Measurements from ENCODE around the gene C17orf50. TPM values are rescaled to one million over a fixed set of nuclear protein-coding genes. Genes with fewer than 3 reads are reported as not detected.
"Not testable (repeated sequence)": the region's sequence is repeated elsewhere in the genome, so short reads cannot be mapped to it uniquely, and the experiment has no call there.

The C17orf50 gene
- total RNA-seq, 1 donor from 2014 or later, result not detected

GRCh38 chr17:35734396-35734795, 26.3 kb upstream of the C17orf50 start:
- DNase-seq (ENCODE audit: low spot score), result no peak

GRCh38 chr17:35735036-35735805, 25.5 kb upstream of the C17orf50 start:
- no peak for DNase-seq (ENCODE audit: low spot score)

- no peak for DNase-seq (ENCODE audit: low spot score)
These were observed 24.5 kb upstream of the C17orf50 start for GRCh38 chr17:35736236-35736635.

GRCh38 chr17:35738519-35739133, 22.1 kb upstream of the C17orf50 start:
- DNase-seq (ENCODE audit: low spot score), result no peak

GRCh38 chr17:35740216-35740615, 20.5 kb upstream of the C17orf50 start:
- no peak for DNase-seq (ENCODE audit: low spot score)

GRCh38 chr17:35740997-35741931, 19.4 kb upstream of the C17orf50 start:
- no peak for DNase-seq (ENCODE audit: low spot score)

GRCh38 chr17:35742496-35742895, 18.2 kb upstream of the C17orf50 start:
- no peak for DNase-seq (ENCODE audit: low spot score)

GRCh38 chr17:35742896-35743477, 17.7 kb upstream of the C17orf50 start:
- no peak for DNase-seq (ENCODE audit: low spot score)

- peak; percentile 48 for DNase-seq (ENCODE audit: low spot score)
These were observed 16.9 kb upstream of the C17orf50 start for GRCh38 chr17:35743626-35744328.

GRCh38 chr17:35744830-35745229, 15.9 kb upstream of the C17orf50 start:
- DNase-seq (ENCODE audit: low spot score), result no peak

GRCh38 chr17:35745246-35745645, 15.4 kb upstream of the C17orf50 start:
- no peak for DNase-seq (ENCODE audit: low spot score)

- DNase-seq (ENCODE audit: low spot score), result no peak
These were observed 14.9 kb upstream of the C17orf50 start for GRCh38 chr17:35745749-35746320.

GRCh38 chr17:35747540-35748017, 13.1 kb upstream of the C17orf50 start:
- DNase-seq (ENCODE audit: low spot score), result peak; percentile 72

GRCh38 chr17:35748341-35748841, 12.3 kb upstream of the C17orf50 start:
- no peak for DNase-seq (ENCODE audit: low spot score)

GRCh38 chr17:35748979-35749378, 11.7 kb upstream of the C17orf50 start:
- no peak for DNase-seq (ENCODE audit: low spot score)

- DNase-seq (ENCODE audit: low spot score), result peak; percentile 35
These were observed 10.9 kb upstream of the C17orf50 start for GRCh38 chr17:35749560-35750412.

- no peak for DNase-seq (ENCODE audit: low spot score)
These were observed 9.9 kb upstream of the C17orf50 start for GRCh38 chr17:35750526-35751395.

- not testable (repeated sequence) for DNase-seq (ENCODE audit: low spot score)
These were observed 9.1 kb upstream of the C17orf50 start for GRCh38 chr17:35751541-35751940.

All from umbilical cord (tissue), 2 donors.